A172 (cell line): ENCODE measurements around the gene ONECUT3. TPM values are rescaled to one million over a fixed set of nuclear protein-coding genes. Genes with fewer than 3 reads are reported as not detected.
"Not testable (repeated sequence)": the region's sequence is repeated elsewhere in the genome, so short reads cannot be mapped to it uniquely, and the experiment has no call there.

Source experiments
- DNase-seq: peaks from one replicate; pipeline ENCODE4 v3.0.0-alpha.2; 2015; ENCODE audit warnings: low spot score
- total RNA-seq: library from RNA; depleted of rRNA; stranded (reverse); fragments of >200 nt; shearing (Covaris generic); gene quantifications from 2 replicates; pipeline ENCODE4 v1.2.3, GENCODE V29; 2014

The ONECUT3 gene
- total RNA-seq, 1 experiment from 2014 or later, result not detected

GRCh38 chr19:1794424-1795172 lies 41.3 kb downstream of the ONECUT3 start:
- DNase-seq, result peak; percentile 29

GRCh38 chr19:1796395-1797142 lies 43.3 kb downstream of the ONECUT3 start:
- DNase-seq, result no peak

- DNase-seq, result not testable (repeated sequence)
Measured at GRCh38 chr19:1797313-1797712, 44.0 kb downstream of the ONECUT3 start.

- DNase-seq, result no peak
Measured at GRCh38 chr19:1799695-1800342, 46.5 kb downstream of the ONECUT3 start.

- no peak for DNase-seq
Measured at GRCh38 chr19:1804858-1805257, 51.6 kb downstream of the ONECUT3 start.

- no peak for DNase-seq
Measured at GRCh38 chr19:1805401-1806183, 52.3 kb downstream of the ONECUT3 start.

- no peak for DNase-seq
Measured at GRCh38 chr19:1806184-1807029, 53.1 kb downstream of the ONECUT3 start.

GRCh38 chr19:1807030-1807694 lies 53.9 kb downstream of the ONECUT3 start:
- DNase-seq, result no peak

- DNase-seq, result no peak
Measured at GRCh38 chr19:1807695-1808394, 54.5 kb downstream of the ONECUT3 start.

- DNase-seq, result no peak
Measured at GRCh38 chr19:1808395-1808731, 55.1 kb downstream of the ONECUT3 start.

- DNase-seq, result no peak
Measured at GRCh38 chr19:1809678-1810077, 56.4 kb downstream of the ONECUT3 start.

GRCh38 chr19:1810439-1811160 lies 57.3 kb downstream of the ONECUT3 start:
- no peak for DNase-seq

GRCh38 chr19:1811472-1811894 lies 58.2 kb downstream of the ONECUT3 start:
- DNase-seq, result peak; percentile 92

- DNase-seq, result no peak
Measured at GRCh38 chr19:1811942-1812425, 58.7 kb downstream of the ONECUT3 start, which contains the start of gene ATP8B3. Gene ATP8B3, minus strand, starts transcription at chr19:1812276. Its CDS starts 540 bp downstream, at chr19:1811736.

- DNase-seq, result peak; percentile 97
Measured at GRCh38 chr19:1812426-1813191, 59.3 kb downstream of the ONECUT3 start.

GRCh38 chr19:1813192-1814182 lies 60.2 kb downstream of the ONECUT3 start:
- no peak for DNase-seq

- no peak for DNase-seq
Measured at GRCh38 chr19:1814391-1814790, 61.1 kb downstream of the ONECUT3 start.
